Iris pigment epithelial cell (primary cell): Measurements from ENCODE around the gene ICAM3.
A peak's percentile ranks its signal among the peaks of the same experiment; 100 is the strongest.
"Not testable (repeated sequence)": the region's sequence is repeated elsewhere in the genome, so short reads cannot be mapped to it uniquely, and the experiment has no call there.

Experiments
- DNase-seq: peaks from one replicate; pipeline ENCODE4 v3.0.0-alpha.2; 2011; ENCODE audit warnings: low read depth

The ICAM3 gene

DNA sequence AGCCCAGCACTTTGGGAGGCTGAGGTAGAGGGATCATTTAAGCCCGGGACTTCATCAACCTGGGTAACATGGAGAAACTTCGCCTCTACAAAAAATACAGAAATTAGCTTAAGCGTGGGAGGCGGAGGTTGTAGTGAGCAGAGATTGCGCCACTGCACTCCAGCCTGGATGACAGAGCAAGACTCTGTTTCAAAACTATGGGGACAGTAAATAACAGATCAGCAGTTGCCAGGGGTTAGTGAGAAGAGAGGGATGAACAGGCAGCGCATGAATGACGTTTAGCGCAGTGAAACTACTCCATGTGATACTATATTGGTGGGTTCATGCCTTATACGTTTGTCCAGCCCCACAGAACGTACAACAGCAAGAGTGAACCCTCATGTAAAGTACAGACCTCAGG, 7.1 kb upstream of the ICAM3 start:
- peak; percentile 59 for DNase-seq

DNA sequence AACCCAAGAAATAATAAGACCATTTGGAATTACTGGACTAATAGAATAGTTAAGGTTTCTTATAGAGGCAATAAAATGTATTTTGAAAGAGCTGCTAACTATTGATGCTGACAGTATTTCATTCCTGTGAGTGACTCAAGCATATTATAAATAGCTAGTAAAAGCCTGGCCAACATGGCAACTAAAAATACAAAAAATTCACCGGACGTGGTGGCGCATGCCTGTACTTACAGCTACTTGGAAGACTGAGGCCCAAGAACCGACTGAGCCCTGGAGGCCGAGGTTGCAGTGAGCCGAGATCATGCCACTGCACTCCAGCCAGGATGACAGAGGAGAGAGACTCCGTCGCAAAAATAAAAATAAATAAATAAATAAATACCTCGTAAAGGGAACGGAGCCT, 5.4 kb upstream of the ICAM3 start:
- DNase-seq = no peak

DNA sequence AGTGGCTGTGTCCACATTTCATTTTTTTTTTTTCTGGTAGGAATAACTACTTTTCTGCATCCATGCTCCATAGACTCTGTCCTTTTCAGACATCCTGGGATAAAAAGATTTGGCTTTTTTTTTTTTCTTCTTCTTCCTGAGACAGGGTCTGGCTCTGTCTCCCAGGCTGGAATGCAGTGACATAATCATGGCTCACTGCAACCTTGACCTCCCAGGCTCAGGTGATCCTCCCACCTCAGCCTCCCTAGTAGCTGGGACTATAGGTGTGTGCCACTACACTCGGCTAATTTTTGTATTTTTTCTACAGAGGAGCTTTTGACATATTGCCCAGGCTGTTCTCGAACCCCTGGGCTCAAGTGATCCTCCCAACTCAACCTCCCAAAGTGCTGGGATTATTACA, 4.1 kb upstream of the ICAM3 start:
- DNase-seq = no peak

DNA sequence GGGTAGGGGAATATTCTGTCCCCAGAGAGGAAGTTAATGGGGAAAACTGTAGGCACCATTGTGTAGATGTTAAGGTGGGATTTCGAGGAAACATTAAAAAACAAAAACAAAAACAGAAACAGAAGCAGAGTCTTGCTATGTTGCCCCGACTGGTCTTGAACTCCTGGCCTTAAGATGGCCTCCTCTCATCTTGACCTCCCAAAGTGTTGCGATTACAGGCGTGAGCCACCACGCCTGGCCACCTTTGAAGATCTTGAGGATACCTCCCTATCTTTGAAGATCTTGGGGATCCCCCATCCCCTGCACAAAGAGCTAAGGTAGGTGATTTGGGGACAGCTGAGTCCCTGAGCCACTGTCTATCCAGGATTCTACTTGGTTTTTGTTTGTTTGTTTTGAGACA, 553 bp upstream of the ICAM3 start:
- no peak for DNase-seq

DNA sequence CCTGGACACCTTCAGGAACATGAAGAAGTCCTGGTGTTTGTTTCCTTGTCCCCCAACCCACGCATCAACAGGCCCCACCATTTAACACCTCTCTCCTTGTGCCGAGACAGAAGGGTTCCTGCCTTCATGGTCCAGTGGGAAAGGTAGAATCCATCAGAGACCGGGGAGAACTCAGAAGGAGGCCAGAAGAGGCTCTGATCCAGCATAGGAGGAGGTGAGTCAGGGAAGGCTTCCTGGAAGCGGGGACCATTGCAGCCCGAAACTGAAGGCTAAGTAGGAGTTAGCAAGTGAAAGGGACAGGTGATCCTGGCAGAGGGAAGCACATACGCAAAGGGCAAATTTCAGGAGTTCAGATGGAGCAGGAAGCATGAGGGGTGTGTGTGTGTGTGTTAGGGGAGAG, 484 bp downstream of the ICAM3 start:
- no peak for DNase-seq

DNA sequence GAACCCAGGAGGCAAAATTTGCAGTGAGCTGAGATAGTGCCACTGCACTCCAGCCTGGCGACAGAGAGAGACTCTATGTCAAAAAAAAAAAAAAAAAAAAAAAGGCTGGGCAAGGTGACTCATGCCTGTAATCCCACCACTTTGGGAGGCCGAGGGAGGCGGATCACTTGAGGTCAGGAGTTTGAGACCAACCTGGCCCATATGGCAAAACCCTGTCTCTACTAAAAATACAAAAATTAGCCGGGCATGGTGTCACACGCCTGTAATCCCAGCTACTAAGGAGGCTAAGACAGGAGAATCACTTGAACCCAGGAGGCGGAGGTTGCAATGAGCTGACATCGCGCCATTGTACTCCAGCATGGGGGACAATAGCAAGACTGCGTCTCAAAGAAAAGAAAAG, 2.7 kb downstream of the ICAM3 start:
- not testable (repeated sequence) for DNase-seq

DNA sequence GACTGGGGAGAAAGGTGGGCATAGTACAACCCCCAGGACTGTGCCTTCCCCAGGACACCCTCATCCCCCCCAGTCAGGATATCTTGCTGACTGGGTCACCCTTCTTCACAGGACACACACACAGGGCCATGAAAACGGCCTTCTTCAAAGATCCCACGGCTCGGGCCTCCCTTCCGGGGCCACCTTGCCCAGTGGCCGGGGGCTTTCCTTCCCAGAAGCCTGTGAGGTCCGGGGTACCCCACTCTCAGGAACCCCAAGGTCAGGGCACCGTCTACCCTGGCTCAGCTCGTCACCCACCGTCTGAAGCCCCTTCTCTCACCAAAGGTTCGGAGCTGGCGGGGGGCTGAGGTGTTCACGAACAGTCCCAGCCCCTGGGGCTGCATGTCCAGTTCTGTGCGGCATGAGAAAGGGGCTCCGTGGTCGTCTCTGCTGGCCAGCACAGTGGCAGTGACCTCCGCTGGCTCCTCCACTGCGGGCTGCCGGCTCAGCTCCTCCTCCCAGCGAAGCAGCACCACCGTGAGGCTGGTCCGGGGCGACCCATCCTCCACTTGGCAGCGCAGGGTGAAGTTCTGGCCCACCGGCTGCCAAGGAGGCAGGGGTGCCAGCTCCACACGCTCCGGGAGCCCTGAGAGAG, 4.0 kb downstream of the ICAM3 start:
- DNase-seq = no peak

DNA sequence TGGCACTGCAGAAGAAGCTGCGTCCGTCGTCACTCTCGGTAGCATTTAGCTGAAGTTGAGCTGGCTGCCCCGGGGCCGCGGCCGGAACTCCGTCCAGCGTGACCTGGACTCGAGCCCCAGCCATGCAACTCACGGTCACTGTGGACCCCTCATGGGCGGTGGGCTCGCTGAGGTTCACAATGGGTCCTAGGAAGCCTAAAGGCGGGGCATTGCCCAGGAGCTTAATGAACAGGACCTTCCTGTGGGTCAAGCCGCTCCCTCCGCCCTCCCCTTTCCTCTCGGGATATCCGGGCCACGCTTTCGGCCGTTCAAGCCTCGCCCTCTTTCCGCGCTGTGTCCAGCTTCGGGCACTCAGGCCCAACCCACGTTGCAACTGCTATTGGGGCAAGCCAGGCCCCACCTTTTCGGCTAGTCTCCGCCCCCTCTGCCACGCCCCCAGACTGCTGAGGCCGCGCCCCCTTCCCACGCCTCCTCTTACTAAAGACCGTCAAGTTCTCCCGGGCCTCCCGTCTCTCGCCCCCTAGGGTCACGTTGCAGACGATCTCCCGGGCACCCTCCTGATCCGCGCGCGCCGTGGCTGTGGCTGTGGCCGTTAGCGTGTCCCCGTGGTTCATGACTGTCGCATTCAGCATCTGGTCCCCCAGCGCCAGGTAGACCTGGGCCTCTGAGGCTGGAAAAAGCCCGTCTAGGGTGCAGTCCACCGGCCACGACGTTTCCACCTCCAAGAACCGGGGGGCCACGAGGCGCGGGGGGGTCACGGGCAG, 4.7 kb downstream of the ICAM3 start:
- DNase-seq = peak; percentile 97

DNA sequence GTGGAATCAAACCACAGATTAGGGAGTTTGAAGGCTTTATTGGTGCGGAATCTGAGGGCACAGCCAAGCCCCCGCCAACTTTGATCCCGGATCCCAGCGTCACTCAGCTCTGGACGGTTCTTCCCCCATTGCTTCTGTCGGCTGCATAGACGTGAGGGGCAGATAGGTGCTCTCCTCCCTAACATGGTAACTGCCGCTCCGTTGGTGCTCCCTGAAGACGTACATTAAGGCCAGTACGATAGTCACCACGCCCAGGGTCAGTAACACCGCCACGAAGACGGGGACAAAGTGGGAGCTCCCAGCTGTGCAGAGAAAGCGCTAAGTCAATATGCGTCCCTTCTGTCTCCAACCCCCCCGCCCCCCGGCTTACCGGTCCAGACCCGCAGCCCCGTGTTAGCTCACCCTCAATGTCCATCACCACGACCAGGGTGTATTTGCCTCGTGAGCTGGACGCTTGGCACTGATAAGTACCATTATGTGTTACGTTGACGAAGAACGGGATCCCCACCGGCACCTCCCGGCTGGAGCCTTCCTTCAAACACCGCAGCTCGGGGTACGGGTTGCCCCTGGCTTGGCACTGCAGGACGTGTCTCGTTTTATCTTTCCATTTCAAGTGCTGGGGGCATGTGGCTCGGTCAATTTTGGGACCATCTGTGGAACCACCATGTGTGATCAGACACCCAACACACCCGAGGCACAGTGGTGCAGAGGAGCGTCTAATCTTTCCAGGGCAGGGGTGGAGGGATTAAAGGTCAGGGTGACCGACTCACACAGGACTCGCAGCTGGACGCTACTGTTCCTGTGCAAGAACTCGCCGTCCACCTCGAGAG, 5.5 kb downstream of the ICAM3 start:
- peak; percentile 18 for DNase-seq

DNA sequence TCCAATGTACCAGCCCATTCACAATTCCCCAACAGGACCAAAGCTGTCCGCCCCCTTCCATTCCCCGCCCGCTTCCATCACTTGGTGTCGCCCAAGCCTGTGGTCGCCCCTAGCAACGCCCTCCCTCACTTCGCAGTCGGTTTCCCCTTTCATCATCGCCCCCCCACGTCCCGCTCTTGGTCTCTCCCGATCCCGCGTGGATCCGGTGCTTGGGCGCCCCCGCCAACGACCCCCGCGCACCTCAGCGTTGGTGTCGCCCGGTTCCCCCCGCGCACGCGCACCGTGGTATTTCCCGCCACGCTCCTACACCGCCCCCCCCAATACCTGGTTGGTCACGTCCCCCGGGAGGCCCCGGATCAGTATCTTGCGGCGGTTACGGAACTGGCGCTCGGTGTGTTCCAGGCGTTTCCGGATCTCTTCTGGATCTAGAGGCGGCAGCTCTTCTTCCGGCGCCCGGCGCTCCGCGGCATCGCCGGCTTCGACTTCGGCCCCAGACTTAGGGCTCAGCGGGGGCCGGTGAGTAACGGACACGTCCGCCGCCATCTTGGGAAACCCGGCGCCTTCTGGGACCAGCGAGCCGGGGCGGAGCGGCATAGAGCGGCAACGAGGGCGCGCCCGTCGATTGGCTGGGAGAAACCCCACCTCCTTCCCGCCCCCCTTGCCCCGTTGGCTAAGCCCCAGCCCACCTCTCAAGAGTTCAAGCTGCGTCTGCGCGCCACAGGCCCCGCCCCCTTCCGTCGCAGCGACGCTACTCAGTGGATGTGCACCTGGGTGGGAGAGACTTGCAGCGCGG, 6.3 kb downstream of the ICAM3 start, which contains the start of gene RAVER1:
Gene RAVER1, minus strand, starts transcription at position 565 of the 793 bp plus-strand sequence. Its CDS starts 22 bp downstream, at position 543.
- peak; percentile 99 for DNase-seq

DNA sequence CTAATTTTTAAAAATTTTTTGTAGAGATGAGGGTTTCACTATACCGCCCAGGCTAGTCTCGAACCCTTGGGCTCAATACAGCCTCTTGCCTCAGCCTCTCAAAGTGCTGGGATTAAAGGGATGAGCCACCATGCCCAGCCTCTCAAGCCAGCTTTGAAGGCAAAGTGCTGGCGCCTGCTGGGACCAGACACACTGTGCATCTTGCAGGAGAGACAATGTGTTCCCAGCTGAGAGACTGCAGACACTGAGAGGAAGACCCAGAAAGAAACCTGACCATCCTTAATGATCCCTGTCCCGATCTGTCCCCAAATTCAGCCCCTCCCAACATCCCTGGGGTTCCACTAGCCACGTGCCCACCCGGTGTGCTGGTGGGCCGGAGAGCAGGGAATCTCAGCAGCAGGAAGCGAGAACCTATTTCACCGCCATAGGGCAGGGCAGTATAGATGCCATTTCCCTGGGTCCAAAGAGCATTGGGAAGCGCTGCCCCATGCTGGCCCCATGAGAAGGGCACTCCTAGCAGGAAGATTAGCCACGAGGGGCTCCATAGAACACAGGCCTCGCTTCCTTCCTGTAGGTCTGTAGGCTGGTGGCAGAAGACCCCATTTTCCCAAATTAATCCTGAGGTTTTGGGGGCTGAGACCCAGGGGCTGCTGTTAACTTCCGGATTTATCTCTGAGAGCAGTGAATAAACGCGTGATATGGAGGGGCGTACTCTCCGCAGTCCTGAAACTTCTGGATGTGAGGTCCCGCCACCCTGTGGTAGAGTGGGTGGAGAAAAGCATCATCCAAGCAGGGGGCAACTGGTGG, 7.1 kb downstream of the ICAM3 start:
- no peak for DNase-seq

DNA sequence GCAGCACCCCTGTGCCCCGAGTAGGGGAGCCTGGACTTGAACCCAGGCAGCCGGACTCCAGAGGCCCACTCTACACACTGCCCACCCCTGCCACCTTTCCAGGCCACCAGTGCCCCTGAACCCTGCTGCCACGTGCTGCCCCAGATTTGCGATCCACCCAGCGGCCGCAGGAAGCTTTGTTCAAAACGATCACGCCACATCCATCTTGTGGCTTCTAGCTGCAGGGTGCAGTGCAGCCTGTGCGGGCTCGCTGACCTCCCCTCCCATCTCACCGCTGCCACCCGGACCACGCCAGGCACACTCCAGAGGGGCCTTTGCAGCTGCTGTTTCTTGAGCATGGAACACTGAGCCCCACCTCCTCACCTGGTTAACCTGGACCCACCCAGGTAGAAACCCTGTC, 9.9 kb downstream of the ICAM3 start:
- DNase-seq = no peak

DNA sequence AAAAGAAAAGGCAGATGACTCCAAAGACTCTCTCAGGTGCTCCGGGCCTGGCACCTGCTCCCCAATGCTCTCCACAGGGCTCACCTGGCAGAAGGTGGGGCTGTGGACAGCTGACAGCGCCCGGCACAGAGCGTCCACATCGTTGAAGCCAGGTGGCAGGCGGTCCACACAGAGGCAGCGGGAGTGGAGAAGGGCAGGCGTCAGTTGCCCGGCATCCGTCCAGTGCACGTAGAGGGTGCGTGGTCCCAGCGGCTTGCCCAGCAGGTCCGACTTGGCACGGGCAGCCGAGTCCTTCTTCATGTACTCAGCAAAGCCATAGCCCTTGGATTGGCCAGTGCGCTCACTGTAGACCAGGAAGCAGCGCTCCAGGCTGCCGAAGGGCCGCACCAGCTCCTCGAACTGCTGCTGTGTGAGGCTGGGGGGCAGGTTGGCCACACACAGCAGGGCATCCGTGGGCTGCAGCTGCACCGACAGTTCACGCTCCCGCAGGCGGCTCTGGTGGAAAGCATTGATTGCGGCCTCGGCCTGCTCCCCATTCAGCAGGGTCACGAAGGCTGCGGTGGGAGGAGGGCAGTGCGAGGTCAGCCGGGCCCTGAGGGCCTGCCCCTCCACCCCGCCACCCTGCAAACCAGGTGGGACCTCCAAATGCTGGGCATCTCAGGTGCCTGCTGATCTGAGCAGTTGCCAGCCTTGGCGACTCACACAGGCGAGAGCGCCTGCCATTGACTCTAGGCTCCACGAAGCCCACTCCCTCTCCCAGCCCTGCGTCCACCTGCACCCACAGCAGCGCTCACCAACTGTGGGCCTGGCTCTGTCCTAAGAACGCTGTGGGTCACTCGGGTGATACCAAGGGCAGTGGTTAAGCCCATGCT, 10.6 kb downstream of the ICAM3 start:
- no peak for DNase-seq

DNA sequence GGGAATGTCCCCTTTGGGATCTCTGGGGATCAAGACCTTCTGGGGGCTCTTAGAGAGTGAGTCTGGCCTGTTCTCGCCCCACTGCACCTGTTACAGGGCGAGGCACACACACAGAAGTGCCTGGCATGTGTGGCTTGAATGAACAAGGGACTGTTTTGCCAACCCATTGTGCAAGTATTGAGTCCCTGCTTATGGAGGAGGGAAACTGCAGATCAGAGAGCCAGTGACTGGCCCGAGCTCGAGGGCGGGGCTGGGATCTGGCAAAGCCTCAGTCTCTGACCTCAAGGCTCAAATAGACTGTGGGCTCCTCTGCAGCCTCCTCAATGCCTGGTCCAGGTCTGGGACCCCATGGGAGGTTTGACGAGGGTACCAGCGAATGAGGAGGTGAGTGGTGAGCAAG, 11.6 kb downstream of the ICAM3 start:
- no peak for DNase-seq

DNA sequence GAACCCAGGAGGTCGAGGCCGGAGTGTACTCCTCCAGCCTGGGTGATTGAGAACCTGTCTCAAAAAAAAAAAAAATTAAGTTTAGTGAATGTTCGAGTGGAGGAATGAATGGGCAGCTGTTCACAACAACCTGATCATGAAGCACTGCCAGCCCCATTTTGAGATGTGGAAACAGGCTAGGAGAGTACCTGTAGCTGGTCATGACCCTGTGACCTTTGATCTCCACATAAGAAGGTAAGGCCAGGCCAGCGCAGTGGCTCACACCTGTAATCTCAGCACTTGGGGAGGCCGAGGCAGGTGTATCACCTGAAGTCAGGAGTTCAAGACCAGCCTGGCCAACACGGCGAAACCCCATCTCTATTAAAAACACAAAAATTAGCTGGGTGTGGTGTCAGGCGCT, 13.7 kb downstream of the ICAM3 start:
- DNase-seq = no peak

DNA sequence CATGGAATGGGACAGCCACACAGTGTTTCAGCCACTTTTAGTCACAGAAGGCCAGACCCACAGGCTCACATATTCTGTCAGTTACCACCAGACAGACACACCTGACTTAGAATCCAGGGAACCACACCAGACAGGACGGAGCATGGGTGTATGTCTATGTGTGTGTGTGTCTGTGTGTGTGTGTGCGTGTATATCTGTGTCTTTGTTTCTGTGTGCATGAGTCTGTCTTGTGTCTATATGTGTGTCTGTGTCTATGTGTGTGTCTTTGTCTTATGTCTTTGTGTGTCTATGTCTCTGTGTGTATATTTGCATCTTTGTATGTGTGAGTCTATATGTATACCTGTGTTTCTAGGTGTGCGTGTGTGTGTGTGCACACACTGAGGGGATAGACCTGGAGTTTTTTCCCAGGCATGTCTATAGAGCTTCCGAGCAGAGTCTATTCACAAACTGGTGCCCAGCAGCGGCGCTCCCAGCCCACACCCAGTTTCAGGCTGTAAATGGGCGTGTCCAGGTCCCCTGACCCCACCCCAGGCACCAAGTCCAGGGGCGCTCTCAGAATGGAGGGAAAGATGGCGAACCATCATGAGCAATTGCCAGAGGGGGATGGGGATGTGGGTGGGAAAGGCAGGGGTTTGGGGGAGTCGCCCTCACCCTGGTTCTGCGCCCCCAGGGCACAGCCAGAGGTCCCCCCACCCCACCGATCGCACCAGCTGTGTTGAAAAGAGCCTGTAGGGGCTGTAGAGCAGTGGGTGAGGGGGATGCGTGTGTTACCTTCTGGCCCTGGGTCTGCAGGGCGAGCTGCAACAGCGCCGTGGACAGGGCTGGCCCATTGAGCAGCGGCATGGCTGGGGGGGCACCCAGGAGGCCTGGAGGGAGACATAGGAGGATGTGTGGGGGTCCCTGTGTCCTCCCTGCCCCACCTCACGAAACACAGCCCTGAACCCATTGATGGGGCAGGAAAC, 17.3 kb downstream of the ICAM3 start:
- DNase-seq = no peak

DNA sequence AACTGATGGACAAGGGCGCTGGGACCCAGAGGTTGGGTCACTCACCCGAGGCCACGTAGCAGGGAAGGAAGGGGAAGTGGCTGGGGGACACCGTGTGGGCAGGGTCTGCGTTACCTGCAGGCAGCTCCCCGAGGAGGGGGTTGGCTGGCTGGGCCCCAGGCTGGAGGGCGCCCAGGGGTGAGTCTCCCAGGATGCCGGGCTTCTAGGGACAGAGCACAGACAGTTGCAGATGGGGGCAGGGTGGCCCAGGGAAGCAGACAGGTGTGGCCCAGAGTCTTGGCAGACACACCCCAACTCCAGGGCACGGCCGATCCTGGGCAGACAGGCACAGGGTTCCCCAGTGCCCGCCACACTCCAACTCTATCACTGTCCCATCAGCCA, 18.0 kb downstream of the ICAM3 start:
- DNase-seq = no peak

DNA sequence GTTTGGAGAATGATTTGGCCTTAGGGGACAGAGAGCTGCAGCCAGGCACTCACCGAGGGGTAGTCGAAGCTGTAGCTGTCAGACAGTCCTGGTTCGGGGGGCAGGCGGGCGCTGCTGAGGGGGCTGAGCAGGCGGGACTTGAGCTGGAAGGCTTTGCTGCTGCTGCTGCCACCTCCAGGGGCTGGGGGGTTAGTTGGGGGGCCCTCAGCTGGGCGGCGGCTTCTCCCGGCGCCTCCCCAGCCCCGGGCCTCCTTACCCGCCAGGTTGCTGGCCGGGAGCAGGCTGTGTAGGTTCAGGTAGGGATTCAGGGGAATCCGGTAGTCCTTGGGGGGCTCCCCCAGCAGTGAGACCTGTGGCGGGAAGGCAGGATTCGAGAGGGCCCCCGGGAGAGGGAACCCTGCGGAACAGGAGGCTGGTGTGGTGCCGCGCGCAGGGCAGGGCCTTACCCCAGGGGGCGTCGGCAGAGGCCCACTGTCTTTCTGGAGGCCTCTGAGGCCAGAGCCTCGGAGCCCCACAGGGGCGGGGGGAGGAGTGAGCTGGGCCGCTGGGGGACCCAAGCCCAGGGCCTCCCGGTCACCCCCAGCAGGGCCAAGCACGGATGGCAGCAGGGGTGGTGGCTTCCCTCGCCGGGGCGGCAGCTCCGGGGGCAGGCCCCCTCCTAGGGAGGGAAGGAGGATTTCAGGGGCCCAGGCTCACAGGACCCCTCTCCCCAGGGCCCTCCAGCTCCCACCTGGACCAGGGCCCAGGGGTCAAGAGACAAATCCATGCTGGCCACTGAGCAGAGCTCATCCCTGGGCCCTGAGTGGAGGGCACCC, 18.6 kb downstream of the ICAM3 start:
- DNase-seq = no peak
